Activated CD4-positive, alpha-beta T cell treated with anti-CD3 and anti-CD28 coated beads for 36 hours (primary cell): ENCODE data around the gene TDRD3. TPM values are rescaled to one million over a fixed set of nuclear protein-coding genes. Genes with fewer than 3 reads are reported as not detected.

Experiments
- ATAC-seq: fragments of 200-7000 bp; cut with Tn5 transposase; one replicate; pipeline ENCODE4 v1.10.0; 2021; ENCODE audit warnings: mild to moderate bottlenecking, moderate library complexity
- CTCF ChIA-PET: fragments of 350-600 bp; sonication (Branson Sonifier 250); formaldehyde crosslinking; loops from one replicate; lab custom pipeline; 2021; ENCODE audit warnings: antibody characterized with exemption; lab: Charles Lee
- POLR2A ChIA-PET: fragments of 350-600 bp; sonication (Branson Sonifier 250); formaldehyde crosslinking; loops from one replicate; lab custom pipeline; 2021; ENCODE audit warnings: antibody characterized with exemption, inconsistent platforms; lab: Charles Lee
- DNase-seq: peaks from one replicate; pipeline ENCODE4 v3.0.0-alpha.2; 2020
- H3K27ac Mint-ChIP-seq: one replicate; pipeline ENCODE4 v1.8.0; 2021; ENCODE audit warnings: mixed read lengths
- H3K27me3 Mint-ChIP-seq: one replicate; pipeline ENCODE4 v1.8.0; 2021; ENCODE audit warnings: mixed read lengths
- H3K36me3 Mint-ChIP-seq: one replicate; pipeline ENCODE4 v1.8.0; 2021; ENCODE audit warnings: low read depth, mixed read lengths
- H3K4me1 Mint-ChIP-seq: one replicate; pipeline ENCODE4 v1.8.0; 2021; ENCODE audit warnings: mixed read lengths
- H3K4me3 Mint-ChIP-seq: one replicate; pipeline ENCODE4 v1.8.0; 2021; ENCODE audit warnings: mild to moderate bottlenecking, moderate library complexity, mixed read lengths
- H3K9me3 Mint-ChIP-seq: one replicate; pipeline ENCODE4 v1.8.0; 2021; ENCODE audit warnings: low read depth, mixed read lengths
- intact Hi-C, 2 experiments: fragments of 100-400 bp; cut with DNase I in 1 of 2; cut with micrococcal nuclease in 1 of 2; formaldehyde crosslinking; loops; one replicate each; pipeline versions ENCODE4 v1.14.2 to v1.15.1; 2022 to 2024; cut with DNase I, micrococcal nuclease
- total RNA-seq, 2 experiments: library from RNA; stranded (reverse); gene quantifications; one replicate each; pipeline ENCODE4 v1.2.3, GENCODE V29; 2021

Gene TDRD3
- total RNA-seq: 10 to 100 TPM; 15.8 to 16.4 TPM

GRCh38 chr13:60396783-60397703 lies at the start of gene TDRD3:
Gene TDRD3, plus strand, starts transcription at chr13:60397220. Its CDS starts 145 bp downstream, at chr13:60397365.
- H3K4me3 Mint-ChIP-seq: peak within 1 kb of the TSS; percentile 93
- no peaks in the 10 kb centered on the region for H3K9me3 Mint-ChIP-seq
- H3K4me1 Mint-ChIP-seq: peaks cover 25% of the 10 kb centered on the region
- ChIA-PET CTCF (interaction anchor here (0.6 to 1.6 kb wide), 3 partner anchors 10 to 52 kb away, joined by 3 to 4 read pairs (median 3); no protein-coding TSS in a partner anchor), POLR2A (interaction anchor here (0.6 kb wide), 1 partner anchor 29 kb away, joined by 3 read pairs; no protein-coding TSS in a partner anchor)
- intact Hi-C loops: loop anchor here (1.0 to 2.0 kb wide), 4 partner anchors 20 to 233 kb away; no protein-coding TSS in a partner anchor
- H3K27ac Mint-ChIP-seq: peak within 1 kb of the TSS; percentile 97
- no peaks in the 10 kb centered on the region for H3K27me3 Mint-ChIP-seq
- H3K36me3 Mint-ChIP-seq: no peaks in the 10 kb centered on the region
- peak; percentile 78 for ATAC-seq
- DNase-seq: peak; percentile 90

DNA sequence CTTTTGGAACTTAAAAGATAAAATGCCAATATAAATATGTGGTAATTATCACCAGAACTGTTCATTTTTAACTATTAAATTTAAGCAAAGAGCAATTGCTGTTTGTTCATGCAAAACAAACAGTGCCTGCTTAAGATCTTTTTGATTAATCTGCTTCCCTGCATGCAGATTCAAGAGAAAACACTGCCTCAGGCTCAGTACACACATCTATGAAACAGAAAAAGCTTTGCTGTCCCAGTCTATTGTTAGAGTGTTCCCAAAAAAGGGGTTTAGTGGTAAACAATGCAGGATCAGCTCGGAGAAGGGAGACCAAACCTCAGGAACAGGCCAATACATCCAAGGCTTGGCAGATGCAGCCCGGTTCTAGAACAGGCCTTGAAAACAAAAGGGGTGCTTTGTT lies 49.3 kb upstream of the TDRD3 start:
- ChIA-PET POLR2A (no interaction called here), CTCF (interaction anchor here (0.7 kb wide), 1 partner anchor 14 kb away, joined by 3 read pairs; no protein-coding TSS in a partner anchor)
- Mint-ChIP-seq H3K27me3 (peaks cover 26% of the 10 kb centered on the region), H3K27ac (no peak overlapping the region), H3K36me3 (no peaks in the 10 kb centered on the region), H3K4me3 (no peak overlapping the region), H3K4me1 (no peaks in the 10 kb centered on the region), H3K9me3 (peaks cover 2% of the 10 kb centered on the region)
- intact Hi-C loops: no loop called here
- ATAC-seq (no peak), DNase-seq (no peak)

DNA sequence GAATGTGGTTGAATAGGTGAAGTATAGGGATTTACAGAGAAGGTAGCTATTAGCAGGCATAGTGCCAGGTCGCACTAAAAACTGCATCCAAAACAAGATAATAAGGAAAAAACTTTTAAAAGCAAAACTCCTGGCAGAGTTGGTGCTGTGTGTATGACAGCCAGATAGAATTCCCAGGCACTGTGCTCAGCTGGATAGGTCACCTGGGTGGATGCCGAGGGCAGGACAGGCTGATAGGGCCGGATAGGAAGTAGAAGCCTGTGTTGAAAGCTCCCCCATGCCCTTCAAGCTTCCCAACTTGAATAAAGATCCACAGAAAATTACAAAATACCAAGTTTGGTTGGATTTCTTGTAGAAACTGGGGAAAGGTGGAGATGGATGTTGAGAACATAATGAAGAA lies 48.9 kb upstream of the TDRD3 start:
- Mint-ChIP-seq H3K9me3 (peaks cover 3% of the 10 kb centered on the region), H3K4me3 (no peak overlapping the region), H3K4me1 (no peaks in the 10 kb centered on the region), H3K27ac (no peak overlapping the region), H3K36me3 (no peaks in the 10 kb centered on the region), H3K27me3 (peaks cover 28% of the 10 kb centered on the region)
- ChIA-PET CTCF (interaction anchor here (0.7 kb wide), 1 partner anchor 14 kb away, joined by 3 read pairs; no protein-coding TSS in a partner anchor), POLR2A (no interaction called here)
- intact Hi-C loops: no loop called here
- DNase-seq (no peak), ATAC-seq (no peak)

DNA sequence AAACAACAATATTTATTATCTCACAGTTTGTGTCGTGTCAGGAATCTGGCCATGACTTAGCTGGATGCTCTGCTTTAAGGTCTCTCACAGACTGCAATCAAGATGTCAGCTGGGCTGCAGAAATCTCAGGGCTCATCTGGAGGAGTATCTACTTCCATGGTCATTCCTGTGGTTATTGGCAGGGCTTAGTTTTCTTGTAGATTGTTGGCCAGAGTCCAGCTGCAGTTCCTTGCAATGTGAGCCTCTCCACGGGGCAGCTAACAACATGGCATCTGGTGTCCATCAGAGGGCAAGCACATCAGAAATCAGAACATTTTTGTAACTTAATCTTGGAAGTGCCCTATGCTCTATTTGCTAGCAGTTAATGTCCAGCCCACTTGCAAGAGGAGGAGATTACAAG lies 45.7 kb upstream of the TDRD3 start:
- DNase-seq (no peak), ATAC-seq (no peak)
- no peaks in the 10 kb centered on the region for H3K36me3 Mint-ChIP-seq
- ChIA-PET CTCF (no interaction called here), POLR2A (no interaction called here)
- no peak overlapping the region for H3K4me3 Mint-ChIP-seq
- peaks cover 3% of the 10 kb centered on the region for H3K9me3 Mint-ChIP-seq
- H3K27me3 Mint-ChIP-seq: peaks cover 27% of the 10 kb centered on the region
- H3K4me1 Mint-ChIP-seq: no peaks in the 10 kb centered on the region
- no peak overlapping the region for H3K27ac Mint-ChIP-seq
- intact Hi-C loops: no loop called here

- ATAC-seq (no peak), DNase-seq (no peak)
- ChIA-PET CTCF (no interaction called here), POLR2A (no interaction called here)
- Mint-ChIP-seq H3K4me1 (no peaks in the 10 kb centered on the region), H3K9me3 (peaks cover 3% of the 10 kb centered on the region), H3K27me3 (peaks cover 25% of the 10 kb centered on the region), H3K36me3 (no peaks in the 10 kb centered on the region), H3K27ac (no peak overlapping the region), H3K4me3 (no peak overlapping the region)
- intact Hi-C loops: no loop called here
Measured at GRCh38 chr13:60351855-60352615, 45.0 kb upstream of the TDRD3 start.

- H3K9me3 Mint-ChIP-seq: peaks cover 3% of the 10 kb centered on the region
- ChIA-PET CTCF (no interaction called here), POLR2A (no interaction called here)
- H3K27ac Mint-ChIP-seq: no peak overlapping the region
- no peaks in the 10 kb centered on the region for H3K4me1 Mint-ChIP-seq
- H3K27me3 Mint-ChIP-seq: peaks cover 22% of the 10 kb centered on the region
- ATAC-seq (no peak), DNase-seq (no peak)
- intact Hi-C loops: no loop called here
- H3K4me3 Mint-ChIP-seq: no peak overlapping the region
- no peaks in the 10 kb centered on the region for H3K36me3 Mint-ChIP-seq
Measured at GRCh38 chr13:60352644-60353043, 44.4 kb upstream of the TDRD3 start.

GRCh38 chr13:60355056-60355455 lies 42.0 kb upstream of the TDRD3 start:
- peaks cover 3% of the 10 kb centered on the region for H3K9me3 Mint-ChIP-seq
- H3K4me3 Mint-ChIP-seq: no peak overlapping the region
- no peak overlapping the region for H3K27ac Mint-ChIP-seq
- H3K36me3 Mint-ChIP-seq: no peaks in the 10 kb centered on the region
- POLR2A ChIA-PET: interaction anchor here (0.6 kb wide), 1 partner anchor 110 kb away, joined by 3 read pairs; no protein-coding TSS in a partner anchor
- peaks cover 16% of the 10 kb centered on the region for H3K27me3 Mint-ChIP-seq
- intact Hi-C loops: no loop called here
- DNase-seq (no peak), ATAC-seq (no peak)
- no peaks in the 10 kb centered on the region for H3K4me1 Mint-ChIP-seq
- CTCF ChIA-PET: interaction anchor here (1.3 to 1.5 kb wide), 2 partner anchors 14 to 74 kb away, joined by 3 to 4 read pairs; no protein-coding TSS in a partner anchor

GRCh38 chr13:60356970-60357369 lies 40.0 kb upstream of the TDRD3 start:
- CTCF ChIA-PET: no interaction called here
- intact Hi-C loops: no loop called here
- H3K4me3 Mint-ChIP-seq: no peak overlapping the region
- H3K9me3 Mint-ChIP-seq: peaks cover 3% of the 10 kb centered on the region
- no peaks in the 10 kb centered on the region for H3K36me3 Mint-ChIP-seq
- POLR2A ChIA-PET: no interaction called here
- no peak for ATAC-seq
- H3K27me3 Mint-ChIP-seq: peaks cover 16% of the 10 kb centered on the region
- no peaks in the 10 kb centered on the region for H3K4me1 Mint-ChIP-seq
- H3K27ac Mint-ChIP-seq: no peak overlapping the region
- DNase-seq: no peak

DNA sequence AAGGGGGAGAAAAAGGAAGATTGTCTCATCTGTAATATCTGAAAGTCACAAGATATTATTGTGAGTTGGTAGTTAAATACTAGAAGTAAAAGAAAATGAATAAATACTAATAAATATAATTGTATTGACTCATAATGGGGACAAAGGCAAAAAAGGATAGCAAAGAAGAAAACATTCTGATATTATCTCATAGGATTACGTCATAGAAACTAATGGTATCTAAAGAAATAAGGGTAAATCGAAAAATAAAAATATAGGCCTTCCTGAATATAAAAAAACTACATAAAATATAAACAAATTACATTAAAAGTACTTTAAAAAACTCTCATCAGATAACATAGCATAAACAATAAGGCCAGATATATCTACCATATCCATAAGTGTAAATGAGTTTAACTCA lies 38.6 kb upstream of the TDRD3 start:
- peaks cover 14% of the 10 kb centered on the region for H3K27me3 Mint-ChIP-seq
- no peak for DNase-seq
- H3K36me3 Mint-ChIP-seq: no peaks in the 10 kb centered on the region
- H3K4me3 Mint-ChIP-seq: no peak overlapping the region
- no peak for ATAC-seq
- intact Hi-C loops: no loop called here
- no peaks in the 10 kb centered on the region for H3K9me3 Mint-ChIP-seq
- no peaks in the 10 kb centered on the region for H3K4me1 Mint-ChIP-seq
- CTCF ChIA-PET: interaction anchor here (0.6 to 1.2 kb wide), 3 partner anchors 11 to 402 kb away, joined by 3 read pairs; no protein-coding TSS in a partner anchor
- no peak overlapping the region for H3K27ac Mint-ChIP-seq
- POLR2A ChIA-PET: no interaction called here

- Mint-ChIP-seq H3K4me1 (no peaks in the 10 kb centered on the region), H3K27me3 (peaks cover 9% of the 10 kb centered on the region), H3K9me3 (no peaks in the 10 kb centered on the region), H3K36me3 (no peaks in the 10 kb centered on the region), H3K27ac (no peak overlapping the region), H3K4me3 (no peak overlapping the region)
- intact Hi-C loops: no loop called here
- POLR2A ChIA-PET: no interaction called here
- no peak for ATAC-seq
- no peak for DNase-seq
- CTCF ChIA-PET: interaction anchor here (1.0 kb wide), 1 partner anchor 8 kb away, joined by 3 read pairs; no protein-coding TSS in a partner anchor
Measured at GRCh38 chr13:60363288-60363687, 33.7 kb upstream of the TDRD3 start.

GRCh38 chr13:60369242-60369641 lies 27.8 kb upstream of the TDRD3 start:
- DNase-seq (no peak), ATAC-seq (no peak)
- Mint-ChIP-seq H3K27me3 (peaks cover 4% of the 10 kb centered on the region), H3K36me3 (no peaks in the 10 kb centered on the region), H3K27ac (no peak overlapping the region), H3K9me3 (no peaks in the 10 kb centered on the region), H3K4me3 (no peak overlapping the region), H3K4me1 (no peaks in the 10 kb centered on the region)
- ChIA-PET CTCF (interaction anchor here (0.6 to 1.4 kb wide), 11 partner anchors 8 to 819 kb away, joined by 3 to 4 read pairs (median 3); no protein-coding TSS in a partner anchor), POLR2A (no interaction called here)
- intact Hi-C loops: no loop called here
